GM23338 (cell line): ENCODE data around the gene PCDHAC2. TPM values are rescaled to one million over a fixed set of nuclear protein-coding genes. Genes with fewer than 3 reads are reported as not detected.

Experiments used
- ATAC-seq: fragments of 200-7000 bp; cut with Tn5 transposase; 3 replicates; pipeline ENCODE4 v1.9.1; 2020
- DNase-seq: peaks from one replicate; pipeline ENCODE4 v3.0.0-alpha.2; 2015; ENCODE audit warnings: low spot score
- H2AFZ ChIP-seq: fragments of 200-600 bp; sonication (generic); 2 replicates; pipeline ENCODE4 v1.8.0; 2016; ENCODE audit warnings: antibody characterized with exemption, mild to moderate bottlenecking, moderate library complexity
- H3F3A ChIP-seq: fragments of 200-600 bp; sonication (generic); replicated peaks from 2 replicates; pipeline ENCODE4 v1.8.0; 2017; ENCODE audit warnings: antibody characterized with exemption, mixed run types, low read depth
- H3K27ac ChIP-seq: fragments of 200-600 bp; sonication (generic); 2 replicates; pipeline ENCODE4 v1.6.1; 2016; ENCODE audit warnings: low read depth
- H3K27me3 ChIP-seq: fragments of 200-600 bp; sonication (generic); 2 replicates; pipeline ENCODE4 v1.8.0; 2016; ENCODE audit warnings: mild to moderate bottlenecking, mixed run types, moderate library complexity; ENCODE audit not compliant: insufficient read depth
- H3K36me3 ChIP-seq: fragments of 200-600 bp; sonication (generic); 2 replicates; pipeline ENCODE4 v1.8.0; 2016; ENCODE audit warnings: mild to moderate bottlenecking; ENCODE audit not compliant: insufficient read depth
- H3K4me1 ChIP-seq: fragments of 200-600 bp; sonication (generic); 2 replicates; pipeline ENCODE4 v1.8.0; 2016; ENCODE audit warnings: mild to moderate bottlenecking, moderate library complexity; ENCODE audit not compliant: insufficient read depth
- H3K4me2 ChIP-seq: fragments of 200-600 bp; sonication (generic); 2 replicates; pipeline ENCODE4 v1.7.1; 2017; ENCODE audit warnings: mixed run types
- H3K4me3 ChIP-seq: fragments of 200-600 bp; sonication (generic); 2 replicates; pipeline ENCODE4 v1.6.1; 2016; ENCODE audit warnings: mixed run types
- H3K79me2 ChIP-seq: fragments of 200-600 bp; sonication (generic); replicated peaks from 2 replicates; pipeline ENCODE4 v1.8.0; 2017; ENCODE audit warnings: mild to moderate bottlenecking; ENCODE audit not compliant: insufficient read depth
- H3K9me2 ChIP-seq: fragments of 200-600 bp; sonication (generic); 2 replicates; pipeline ENCODE4 v1.8.0; 2017; ENCODE audit not compliant: insufficient read depth
- H4K20me1 ChIP-seq: fragments of 200-600 bp; sonication (generic); replicated peaks from 2 replicates; pipeline ENCODE4 v1.8.0; 2017; ENCODE audit warnings: mild to moderate bottlenecking; ENCODE audit not compliant: insufficient read depth
- H3K27ac Mint-ChIP-seq: 2 replicates; pipeline ENCODE4 v1.8.0; 2020; ENCODE audit warnings: inconsistent platforms, mild to moderate bottlenecking, moderate library complexity, mixed read lengths
- H3K27me3 Mint-ChIP-seq: 3 replicates; pipeline ENCODE4 v1.8.0; 2022; ENCODE audit warnings: low read depth, mild to moderate bottlenecking, moderate library complexity, mixed read lengths, inconsistent platforms; ENCODE audit not compliant: insufficient read depth, poor library complexity
- H3K36me3 Mint-ChIP-seq: 3 replicates; pipeline ENCODE4 v1.8.0; 2021; ENCODE audit warnings: low read depth, mild to moderate bottlenecking, inconsistent platforms, moderate library complexity, mixed read lengths
- H3K4me1 Mint-ChIP-seq: 3 replicates; pipeline ENCODE4 v1.8.0; 2020; ENCODE audit warnings: mild to moderate bottlenecking, inconsistent platforms, mixed read lengths
- H3K4me3 Mint-ChIP-seq: 3 replicates; pipeline ENCODE4 v1.8.0; 2021; ENCODE audit warnings: moderate library complexity, mild to moderate bottlenecking, inconsistent platforms, mixed read lengths
- H3K9me3 Mint-ChIP-seq: 3 replicates; pipeline ENCODE4 v1.8.0; 2020; ENCODE audit warnings: moderate library complexity, mild to moderate bottlenecking, inconsistent platforms, mixed read lengths
- CREB1 ChIP-seq: fragments of 250-450 bp; sonication (Bioruptor Pico); IDR thresholded peaks from 2 replicates; pipeline ENCODE4 v1.5.0; 2020; ENCODE audit warnings: low read depth, mild to moderate bottlenecking, moderate library complexity
- EZH2 ChIP-seq: fragments of 200-600 bp; sonication (generic); IDR thresholded peaks from one replicate; pipeline ENCODE4 v1.8.0; 2017; ENCODE audit warnings: antibody characterized with exemption, mild to moderate bottlenecking, low read depth; ENCODE audit not compliant: unreplicated experiment
- ZNF331 ChIP-seq: fragments of 250-450 bp; sonication (Bioruptor Pico); IDR thresholded peaks from 2 replicates; pipeline ENCODE4 v1.5.0; 2020; ENCODE audit warnings: low read depth, mild to moderate bottlenecking, moderate library complexity
- polyA plus RNA-seq: library from polyadenylated mRNA; unstranded; fragments of >200 nt; fragmentation: Nextera tagmentation; extraction: Ambion mirVana; gene quantifications from 2 replicates; pipeline ENCODE4 v1.2.1, GENCODE V29; 2016
- total RNA-seq: library from RNA; depleted of rRNA; stranded (reverse); fragments of >200 nt; shearing (Covaris generic); gene quantifications from 2 replicates; pipeline ENCODE4 v1.2.3, GENCODE V29; 2014
- TF ChIP-seq, protein P1 (sequence below): fragments of 250-450 bp; sonication (Bioruptor Pico); IDR thresholded peaks from 2 replicates; pipeline ENCODE4 v1.5.0; 2020; ENCODE audit warnings: mild to moderate bottlenecking, moderate library complexity
- TF ChIP-seq, protein P2 (sequence below): IDR thresholded peaks from one replicate; pipeline ENCODE4 v1.6.1; 2018; ENCODE audit warnings: antibody characterized with exemption; ENCODE audit not compliant: unreplicated experiment

The PCDHAC2 gene
- total and polyA plus RNA-seq, 2 experiments from 2014 or later, result 1.8 to 11.8 TPM

GRCh38 chr5:140951636-140952035, 14.6 kb upstream of the PCDHAC2 start (continued):
- TF ChIP-seq, protein P1, sequence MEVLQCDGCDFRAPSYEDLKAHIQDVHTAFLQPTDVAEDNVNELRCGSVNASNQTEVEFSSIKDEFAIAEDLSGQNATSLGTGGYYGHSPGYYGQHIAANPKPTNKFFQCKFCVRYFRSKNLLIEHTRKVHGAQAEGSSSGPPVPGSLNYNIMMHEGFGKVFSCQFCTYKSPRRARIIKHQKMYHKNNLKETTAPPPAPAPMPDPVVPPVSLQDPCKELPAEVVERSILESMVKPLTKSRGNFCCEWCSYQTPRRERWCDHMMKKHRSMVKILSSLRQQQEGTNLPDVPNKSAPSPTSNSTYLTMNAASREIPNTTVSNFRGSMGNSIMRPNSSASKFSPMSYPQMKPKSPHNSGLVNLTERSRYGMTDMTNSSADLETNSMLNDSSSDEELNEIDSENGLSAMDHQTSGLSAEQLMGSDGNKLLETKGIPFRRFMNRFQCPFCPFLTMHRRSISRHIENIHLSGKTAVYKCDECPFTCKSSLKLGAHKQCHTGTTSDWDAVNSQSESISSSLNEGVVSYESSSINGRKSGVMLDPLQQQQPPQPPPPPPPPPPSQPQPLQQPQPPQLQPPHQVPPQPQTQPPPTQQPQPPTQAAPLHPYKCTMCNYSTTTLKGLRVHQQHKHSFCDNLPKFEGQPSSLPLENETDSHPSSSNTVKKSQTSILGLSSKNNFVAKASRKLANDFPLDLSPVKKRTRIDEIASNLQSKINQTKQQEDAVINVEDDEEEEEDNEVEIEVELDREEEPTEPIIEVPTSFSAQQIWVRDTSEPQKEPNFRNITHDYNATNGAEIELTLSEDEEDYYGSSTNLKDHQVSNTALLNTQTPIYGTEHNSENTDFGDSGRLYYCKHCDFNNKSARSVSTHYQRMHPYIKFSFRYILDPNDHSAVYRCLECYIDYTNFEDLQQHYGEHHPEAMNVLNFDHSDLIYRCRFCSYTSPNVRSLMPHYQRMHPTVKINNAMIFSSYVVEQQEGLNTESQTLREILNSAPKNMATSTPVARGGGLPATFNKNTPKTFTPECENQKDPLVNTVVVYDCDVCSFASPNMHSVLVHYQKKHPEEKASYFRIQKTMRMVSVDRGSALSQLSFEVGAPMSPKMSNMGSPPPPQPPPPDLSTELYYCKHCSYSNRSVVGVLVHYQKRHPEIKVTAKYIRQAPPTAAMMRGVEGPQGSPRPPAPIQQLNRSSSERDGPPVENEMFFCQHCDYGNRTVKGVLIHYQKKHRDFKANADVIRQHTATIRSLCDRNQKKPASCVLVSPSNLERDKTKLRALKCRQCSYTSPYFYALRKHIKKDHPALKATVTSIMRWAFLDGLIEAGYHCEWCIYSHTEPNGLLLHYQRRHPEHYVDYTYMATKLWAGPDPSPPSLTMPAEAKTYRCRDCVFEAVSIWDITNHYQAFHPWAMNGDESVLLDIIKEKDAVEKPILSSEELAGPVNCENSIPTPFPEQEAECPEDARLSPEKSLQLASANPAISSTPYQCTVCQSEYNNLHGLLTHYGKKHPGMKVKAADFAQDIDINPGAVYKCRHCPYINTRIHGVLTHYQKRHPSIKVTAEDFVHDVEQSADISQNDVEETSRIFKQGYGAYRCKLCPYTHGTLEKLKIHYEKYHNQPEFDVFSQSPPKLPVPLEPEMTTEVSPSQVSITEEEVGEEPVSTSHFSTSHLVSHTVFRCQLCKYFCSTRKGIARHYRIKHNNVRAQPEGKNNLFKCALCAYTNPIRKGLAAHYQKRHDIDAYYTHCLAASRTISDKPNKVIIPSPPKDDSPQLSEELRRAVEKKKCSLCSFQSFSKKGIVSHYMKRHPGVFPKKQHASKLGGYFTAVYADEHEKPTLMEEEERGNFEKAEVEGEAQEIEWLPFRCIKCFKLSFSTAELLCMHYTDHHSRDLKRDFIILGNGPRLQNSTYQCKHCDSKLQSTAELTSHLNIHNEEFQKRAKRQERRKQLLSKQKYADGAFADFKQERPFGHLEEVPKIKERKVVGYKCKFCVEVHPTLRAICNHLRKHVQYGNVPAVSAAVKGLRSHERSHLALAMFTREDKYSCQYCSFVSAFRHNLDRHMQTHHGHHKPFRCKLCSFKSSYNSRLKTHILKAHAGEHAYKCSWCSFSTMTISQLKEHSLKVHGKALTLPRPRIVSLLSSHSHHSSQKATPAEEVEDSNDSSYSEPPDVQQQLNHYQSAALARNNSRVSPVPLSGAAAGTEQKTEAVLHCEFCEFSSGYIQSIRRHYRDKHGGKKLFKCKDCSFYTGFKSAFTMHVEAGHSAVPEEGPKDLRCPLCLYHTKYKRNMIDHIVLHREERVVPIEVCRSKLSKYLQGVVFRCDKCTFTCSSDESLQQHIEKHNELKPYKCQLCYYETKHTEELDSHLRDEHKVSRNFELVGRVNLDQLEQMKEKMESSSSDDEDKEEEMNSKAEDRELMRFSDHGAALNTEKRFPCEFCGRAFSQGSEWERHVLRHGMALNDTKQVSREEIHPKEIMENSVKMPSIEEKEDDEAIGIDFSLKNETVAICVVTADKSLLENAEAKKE, result no peak

DNA sequence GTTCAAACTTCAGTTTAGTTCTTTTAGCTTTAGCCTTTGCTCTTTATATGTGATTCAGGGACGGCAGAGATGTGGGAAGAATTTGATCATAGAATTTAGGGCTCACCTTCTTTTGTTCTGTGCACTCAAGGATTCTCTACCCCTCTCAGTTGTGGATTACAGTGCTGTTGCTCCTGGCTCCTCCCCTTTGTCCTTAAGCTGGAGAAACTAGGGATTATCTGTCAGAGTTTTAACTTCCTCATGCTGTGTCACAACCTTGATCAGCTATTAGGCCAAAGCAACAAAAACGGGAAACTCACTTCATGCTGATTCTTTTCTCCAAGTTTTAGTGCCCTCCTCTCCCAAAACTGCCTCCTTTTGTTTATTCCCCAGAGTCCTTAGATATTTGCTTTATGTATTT, 13.0 kb upstream of the PCDHAC2 start:
- Histone ChIP-seq H3F3A (no peaks in the 10 kb centered on the region), H2AFZ (no peak overlapping the region), H3K79me2 (peaks cover 4% of the 10 kb centered on the region; the same call in 1 of the 2 replicates), H3K36me3 (no peaks in the 10 kb centered on the region), H3K27ac (no peak overlapping the region), H3K4me3 (no peak overlapping the region), H3K4me1 (no peaks in the 10 kb centered on the region), H3K9me2 (no peaks in the 10 kb centered on the region), H4K20me1 (no peaks in the 10 kb centered on the region), H3K27me3 (no peaks in the 10 kb centered on the region), H3K4me2 (no peak overlapping the region)
- Mint-ChIP-seq H3K27ac (no peak overlapping the region), H3K4me1 (peaks cover 4% of the 10 kb centered on the region; the same call in 2 of the 3 replicates), H3K36me3 (no peaks in the 10 kb centered on the region; the same call in 1 of the 3 replicates), H3K4me3 (no peak overlapping the region), H3K9me3 (no peaks in the 10 kb centered on the region; the same call in 2 of the 3 replicates), H3K27me3 (peaks cover 2% of the 10 kb centered on the region)
- peak; percentile 41 for DNase-seq
- ATAC-seq, result peak; percentile 40; the same call in 2 of the 3 replicates
- TF ChIP-seq, protein P1, result no peak
- TF ChIP-seq EZH2 (no peak), CREB1 (CRISPR knock-in tag) (no peak), ZNF331 (CRISPR knock-in tag) (no peak)
- TF ChIP-seq, protein P2, sequence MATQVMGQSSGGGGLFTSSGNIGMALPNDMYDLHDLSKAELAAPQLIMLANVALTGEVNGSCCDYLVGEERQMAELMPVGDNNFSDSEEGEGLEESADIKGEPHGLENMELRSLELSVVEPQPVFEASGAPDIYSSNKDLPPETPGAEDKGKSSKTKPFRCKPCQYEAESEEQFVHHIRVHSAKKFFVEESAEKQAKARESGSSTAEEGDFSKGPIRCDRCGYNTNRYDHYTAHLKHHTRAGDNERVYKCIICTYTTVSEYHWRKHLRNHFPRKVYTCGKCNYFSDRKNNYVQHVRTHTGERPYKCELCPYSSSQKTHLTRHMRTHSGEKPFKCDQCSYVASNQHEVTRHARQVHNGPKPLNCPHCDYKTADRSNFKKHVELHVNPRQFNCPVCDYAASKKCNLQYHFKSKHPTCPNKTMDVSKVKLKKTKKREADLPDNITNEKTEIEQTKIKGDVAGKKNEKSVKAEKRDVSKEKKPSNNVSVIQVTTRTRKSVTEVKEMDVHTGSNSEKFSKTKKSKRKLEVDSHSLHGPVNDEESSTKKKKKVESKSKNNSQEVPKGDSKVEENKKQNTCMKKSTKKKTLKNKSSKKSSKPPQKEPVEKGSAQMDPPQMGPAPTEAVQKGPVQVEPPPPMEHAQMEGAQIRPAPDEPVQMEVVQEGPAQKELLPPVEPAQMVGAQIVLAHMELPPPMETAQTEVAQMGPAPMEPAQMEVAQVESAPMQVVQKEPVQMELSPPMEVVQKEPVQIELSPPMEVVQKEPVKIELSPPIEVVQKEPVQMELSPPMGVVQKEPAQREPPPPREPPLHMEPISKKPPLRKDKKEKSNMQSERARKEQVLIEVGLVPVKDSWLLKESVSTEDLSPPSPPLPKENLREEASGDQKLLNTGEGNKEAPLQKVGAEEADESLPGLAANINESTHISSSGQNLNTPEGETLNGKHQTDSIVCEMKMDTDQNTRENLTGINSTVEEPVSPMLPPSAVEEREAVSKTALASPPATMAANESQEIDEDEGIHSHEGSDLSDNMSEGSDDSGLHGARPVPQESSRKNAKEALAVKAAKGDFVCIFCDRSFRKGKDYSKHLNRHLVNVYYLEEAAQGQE, result no peak
